GM12874 (cell line): ENCODE measurements around the gene CAMSAP1.

Experiments
- TF ChIP-seq, protein P1 (sequence below): IDR thresholded peaks from 2 replicates; pipeline ENCODE4 v1.5.1; 2011; ENCODE audit warnings: low read depth, mild to moderate bottlenecking, control low read depth, low read length, moderate library complexity; ENCODE audit not compliant: insufficient read depth

CAMSAP1 gene

DNA sequence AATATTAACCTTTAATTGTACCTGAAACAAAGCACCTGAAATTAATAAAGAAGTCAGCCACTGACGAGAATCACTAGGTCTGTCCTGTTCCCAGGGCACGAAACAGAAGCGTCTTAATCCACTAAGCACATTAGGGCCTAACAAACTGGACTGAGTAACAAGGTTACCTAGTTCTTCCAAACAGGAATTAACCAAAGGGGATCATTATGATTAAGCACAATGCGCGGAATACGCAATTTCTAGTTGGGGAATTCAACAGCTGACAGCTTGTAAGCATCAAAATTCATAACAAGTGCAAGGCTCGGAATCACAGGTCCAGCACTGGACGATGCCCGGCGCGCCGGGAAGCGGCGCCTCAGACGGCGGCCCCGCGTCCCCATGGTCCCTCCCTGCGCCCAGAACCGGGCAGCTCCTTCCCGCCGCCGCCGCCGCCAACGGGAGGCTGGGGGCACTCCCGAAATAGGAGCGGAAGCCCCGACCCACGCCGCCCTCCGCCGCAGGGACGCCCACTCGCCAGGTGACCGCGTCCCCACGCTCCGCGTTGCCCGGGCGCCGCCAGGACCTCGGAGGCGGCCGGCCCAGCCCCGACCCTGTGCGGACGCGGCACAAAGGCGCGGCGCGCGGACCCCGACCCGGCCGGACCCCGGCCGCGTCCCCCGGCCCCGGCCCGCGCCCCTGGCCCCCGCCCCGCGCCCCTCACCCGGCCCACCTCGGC, 898 bp downstream of the CAMSAP1 start:
- TF ChIP-seq, protein P1, sequence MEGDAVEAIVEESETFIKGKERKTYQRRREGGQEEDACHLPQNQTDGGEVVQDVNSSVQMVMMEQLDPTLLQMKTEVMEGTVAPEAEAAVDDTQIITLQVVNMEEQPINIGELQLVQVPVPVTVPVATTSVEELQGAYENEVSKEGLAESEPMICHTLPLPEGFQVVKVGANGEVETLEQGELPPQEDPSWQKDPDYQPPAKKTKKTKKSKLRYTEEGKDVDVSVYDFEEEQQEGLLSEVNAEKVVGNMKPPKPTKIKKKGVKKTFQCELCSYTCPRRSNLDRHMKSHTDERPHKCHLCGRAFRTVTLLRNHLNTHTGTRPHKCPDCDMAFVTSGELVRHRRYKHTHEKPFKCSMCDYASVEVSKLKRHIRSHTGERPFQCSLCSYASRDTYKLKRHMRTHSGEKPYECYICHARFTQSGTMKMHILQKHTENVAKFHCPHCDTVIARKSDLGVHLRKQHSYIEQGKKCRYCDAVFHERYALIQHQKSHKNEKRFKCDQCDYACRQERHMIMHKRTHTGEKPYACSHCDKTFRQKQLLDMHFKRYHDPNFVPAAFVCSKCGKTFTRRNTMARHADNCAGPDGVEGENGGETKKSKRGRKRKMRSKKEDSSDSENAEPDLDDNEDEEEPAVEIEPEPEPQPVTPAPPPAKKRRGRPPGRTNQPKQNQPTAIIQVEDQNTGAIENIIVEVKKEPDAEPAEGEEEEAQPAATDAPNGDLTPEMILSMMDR, result no peak

DNA sequence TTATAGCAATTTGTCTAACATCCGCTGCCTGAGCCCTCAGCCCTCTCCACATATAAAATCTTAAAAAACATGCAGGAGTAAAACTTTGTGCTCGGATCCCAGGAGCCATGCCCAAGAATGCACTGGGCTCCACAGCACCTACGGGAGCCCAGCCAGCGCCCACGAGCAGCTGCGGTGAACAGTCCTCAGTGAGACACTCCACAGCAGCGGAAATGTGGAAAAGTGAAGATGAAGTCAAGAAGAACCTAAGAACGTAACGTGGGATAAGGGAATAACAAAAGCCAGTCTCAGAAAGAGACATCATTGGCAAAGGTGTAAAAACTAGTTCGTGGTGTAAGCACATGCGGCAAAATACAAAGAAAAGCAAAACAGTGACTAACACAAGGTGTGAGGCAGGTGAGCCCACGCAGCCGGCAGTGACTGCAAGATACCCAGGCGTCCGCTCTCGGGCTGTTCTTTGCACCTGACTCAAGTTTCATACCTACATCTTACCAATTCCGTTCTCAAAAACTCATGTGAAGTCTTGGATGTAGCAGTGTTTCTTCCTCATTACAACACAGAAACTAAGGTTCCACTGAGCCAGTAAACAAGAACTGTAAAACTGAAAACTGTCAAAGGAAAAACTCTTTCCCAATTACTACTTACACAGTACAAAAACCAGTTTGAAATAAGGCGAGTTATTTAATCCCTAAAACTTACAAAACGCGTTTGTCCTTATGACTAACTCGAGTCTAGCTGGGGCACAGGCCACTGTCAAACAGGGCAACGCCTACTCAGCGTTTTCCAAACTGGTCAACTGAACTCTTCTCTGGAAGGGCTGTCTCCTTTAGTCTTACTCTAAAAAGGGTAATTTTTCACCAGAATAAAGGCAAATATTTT, 1.7 kb downstream of the CAMSAP1 start:
- TF ChIP-seq, protein P1, result no peak

DNA sequence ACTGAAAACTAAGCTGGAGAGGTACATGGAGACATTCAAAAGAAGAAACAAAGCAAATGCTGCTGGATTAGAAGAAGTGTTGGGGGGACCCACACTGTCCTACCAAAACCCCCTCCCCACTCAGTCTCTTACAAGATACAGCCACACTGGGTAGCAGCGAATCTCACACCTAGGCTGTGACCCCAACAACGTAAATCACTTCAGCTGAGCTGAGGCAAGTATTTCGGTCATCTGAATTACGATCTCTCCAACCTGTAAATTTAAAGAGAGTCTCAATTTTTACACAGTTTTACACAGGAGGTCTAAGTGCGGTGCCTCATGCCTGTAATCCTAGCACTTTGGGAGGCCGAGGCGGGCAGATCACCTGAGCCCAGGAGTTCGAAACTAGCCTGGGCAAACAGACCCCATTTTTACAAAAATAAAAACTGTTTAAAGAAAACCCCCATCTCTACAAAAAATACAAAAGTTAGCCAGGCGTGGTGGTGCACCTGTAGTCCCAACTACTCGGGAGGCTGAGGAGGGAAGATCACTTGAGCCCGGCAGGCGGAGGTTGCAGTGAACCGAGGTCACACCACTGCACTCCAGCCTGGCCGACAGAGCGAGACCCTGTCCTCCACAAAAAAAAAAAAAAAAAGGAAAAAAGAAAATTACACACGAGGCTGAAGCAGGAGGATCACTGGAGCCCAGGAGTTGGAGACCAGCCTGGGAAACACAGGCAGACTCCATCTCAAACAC, 3.4 kb downstream of the CAMSAP1 start:
- TF ChIP-seq, protein P1, result no peak

DNA sequence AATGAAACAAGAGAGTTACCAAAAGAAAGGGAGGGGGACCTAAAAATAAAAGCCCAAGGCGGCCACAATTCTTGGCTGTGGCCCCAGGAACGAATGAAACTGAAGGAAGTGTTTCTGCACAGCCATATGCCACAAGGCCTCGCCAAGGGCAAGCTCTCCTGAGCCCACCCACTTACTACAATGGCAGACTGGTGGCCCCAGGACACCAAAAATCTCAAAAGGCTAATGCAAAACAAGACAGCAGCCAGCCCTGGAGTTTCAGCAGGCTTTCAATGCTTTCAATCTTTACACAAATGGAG, 4.0 kb downstream of the CAMSAP1 start:
- TF ChIP-seq, protein P1, result no peak

DNA sequence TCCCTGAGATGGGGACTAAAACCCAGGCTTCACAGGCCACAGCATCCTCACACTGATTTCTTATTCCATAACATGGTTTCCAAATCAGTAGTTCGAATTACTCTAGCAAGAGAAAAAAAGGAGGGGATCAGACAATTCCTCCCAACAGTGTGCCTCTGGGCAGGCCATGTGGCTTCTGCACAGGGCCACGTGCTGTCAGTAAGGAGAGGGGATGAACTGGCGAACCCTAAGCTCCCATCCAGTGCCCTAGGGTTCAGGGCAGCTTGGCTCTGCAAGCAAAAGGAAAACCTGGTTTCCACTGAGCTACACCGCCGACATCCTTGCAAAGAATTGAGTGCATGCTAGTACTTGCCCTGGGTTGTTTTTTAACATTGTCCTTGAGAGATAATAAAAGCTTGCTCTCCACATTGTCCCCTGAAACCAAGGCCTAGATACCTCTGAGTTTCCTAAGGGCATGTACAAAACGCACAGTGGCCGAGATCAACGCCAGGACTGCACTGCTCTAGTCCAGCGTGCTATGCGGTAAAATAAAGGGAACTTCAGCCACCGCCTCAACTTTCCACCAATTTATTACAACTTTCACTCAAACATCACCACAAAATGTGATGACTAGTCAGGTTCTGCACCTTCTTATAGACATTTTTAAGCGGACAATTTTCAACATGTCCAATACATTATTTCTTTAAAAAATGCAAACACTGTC, 4.5 kb downstream of the CAMSAP1 start:
- TF ChIP-seq, protein P1, result no peak

DNA sequence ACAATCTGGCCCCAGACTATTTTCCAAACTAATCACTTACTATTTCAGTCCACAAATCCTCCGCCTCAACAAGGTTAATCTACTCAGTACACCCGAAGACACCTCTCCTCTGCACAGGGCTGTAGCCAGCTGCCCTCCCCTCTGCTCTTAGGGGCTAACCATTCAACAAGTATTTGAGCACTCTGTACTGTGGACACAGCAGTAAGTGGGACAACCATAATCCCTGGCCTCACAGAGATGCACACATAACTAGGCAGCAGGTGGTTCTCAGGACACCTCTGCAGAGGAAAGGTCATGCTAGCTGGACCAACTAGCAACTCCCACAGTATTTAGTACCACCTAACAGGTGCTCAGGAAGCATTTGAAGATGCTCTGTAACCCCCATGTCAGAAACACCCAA, 5.5 kb downstream of the CAMSAP1 start:
- TF ChIP-seq, protein P1, result no peak
